Adrenal gland (tissue), 19 donors: Measurements from ENCODE around the gene P3H3. TPM values are rescaled to one million over a fixed set of nuclear protein-coding genes. Genes with fewer than 3 reads are reported as not detected.

Experiments
- DNase-seq, 7 donors: peaks; one replicate each; pipeline ENCODE4 v3.0.0-alpha.2; 2019 to 2020
- H3K27ac ChIP-seq, 5 donors: fragments of 200-600 bp; sonication (generic) in 4 of 5; 1 replicate in 3 of 5; 2 replicates in 2 of 5; pipeline versions ENCODE4 v1.5.1 to v1.8.0; 2016 to 2020; ENCODE audit warnings: mild to moderate bottlenecking in 1 of 5
- H3K27me3 ChIP-seq: fragments of 200-600 bp; 2 replicates; pipeline ENCODE4 v1.8.0; 2021
- H3K36me3 ChIP-seq, 2 donors: fragments of 200-600 bp; replicated peaks in 1 of 2; 1 replicate in 1 of 2; 2 replicates in 1 of 2; pipeline versions ENCODE4 v1.5.1 to v1.8.0; 2018 to 2022
- H3K4me1 ChIP-seq, 2 donors: fragments of 200-600 bp; replicated peaks in 1 of 2; 1 replicate in 1 of 2; 2 replicates in 1 of 2; pipeline versions ENCODE4 v1.5.1 to v1.8.0; 2018 to 2021
- H3K4me3 ChIP-seq, 4 donors: fragments of 200-600 bp; sonication (generic) in 3 of 4; one replicate each; pipeline ENCODE4 v1.5.1; 2016 to 2018
- H3K9me3 ChIP-seq, 3 donors: fragments of 200-600 bp; sonication (generic) in 1 of 3; replicated peaks in 1 of 3; 1 replicate in 2 of 3; 2 replicates in 1 of 3; pipeline versions ENCODE4 v1.5.1 to v1.8.0; 2016 to 2021
- CTCF ChIP-seq, 6 experiments: fragments of 450-650 bp in 4 of 6; fragments of 200-600 bp in 2 of 6; sonication (generic) in 1 of 6; IDR thresholded peaks; 1 replicate in 5 of 6; 2 replicates in 1 of 6; pipeline versions ENCODE4 v1.5.1 to v1.8.0; 2016 to 2021; ENCODE audit warnings: antibody characterized with exemption in 6 of 6, mild to moderate bottlenecking in 2 of 6, moderate library complexity in 1 of 6
- POLR2A ChIP-seq, 2 donors: fragments of 450-650 bp; IDR thresholded peaks; one replicate each; pipeline ENCODE4 v1.6.1; 2017; ENCODE audit warnings: antibody characterized with exemption in 2 of 2, mild to moderate bottlenecking in 2 of 2, moderate library complexity in 1 of 2
- WGBS, 4 donors: extraction: QIAGEN DNeasy Blood & Tissue Kit in 2 of 4; methylation state at CpG; one replicate each; pipeline versions ENCODE4 v1.1.5 to v1.1.7; 2013 to 2017; 5-methylcytosine and 5-hydroxymethylcytosine counted together
- intact Hi-C, 2 donors: fragments of 100-400 bp; cut with DNase I; formaldehyde crosslinking; loops; one replicate each; pipeline versions ENCODE4 v1.14.1 to v1.15.0; 2022 to 2023
- long read RNA-seq, 10 donors: library from polyadenylated mRNA in 3 of 10; unstranded in 2 of 10; stranded (forward) in 1 of 10; transcript quantifications; one replicate each; pipeline ENCODE4 v2.0.0 and lab custom pipeline, GENCODE V29; 2021 to 2026
- polyA plus RNA-seq, 3 donors: library from polyadenylated mRNA; stranded (reverse); fragments of 200-250 nt in 2 of 3; fragments of 350-450 nt in 1 of 3; fragmentation: Illumina TruSeq in 1 of 3; extraction: RNeasy Lipid Tissue Mini Kit (QIAGEN cat#74804) in 1 of 3; gene quantifications; one replicate each; pipeline ENCODE4 v1.2.3, GENCODE V29; 2013 to 2014
- total RNA-seq, 9 donors: library from RNA; depleted of rRNA in 4 of 9; stranded (reverse); fragments of >200 nt in 4 of 9; fragments of 120-200 nt in 1 of 9; fragmentation: NEBNext Ultra II Directional in 1 of 9; extraction: Animal tissue kit (Norgen Biotek cat#: 25700) in 1 of 9; gene quantifications; one replicate each; pipeline versions ENCODE4 v1.1.0 to v1.2.4, GENCODE V29; 2013 to 2023
- donor health status: healthy with polysubstance abuse.
- donor health status: Bipolar disorder and iron deficiency.
- donor health status: DM: yes; HTN: yes; CAD: no.
- donor health status: DM: no; HTN: no; CAD: no.
- donor health status: DM: no; HTN: no; CAD: no.
- donor health status: DM: yes; HTN: yes; CAD: no.

The P3H3 gene
- 10 to 100 TPM in 7 of 9 donors, 1 to 10 TPM in 2; 2.6 to 23.6 (median 14.6) TPM for total RNA-seq
- 10 to 100 TPM in 2 of 3 donors, 1 to 10 TPM in 1; 3.7 to 58.1 (median 51.0) TPM for polyA plus RNA-seq
- long read RNA-seq, donor 1 = 0 reads
- long read RNA-seq, donor 2 = 0 reads
- long read RNA-seq, donor 3 = 0 reads
- long read RNA-seq, donor 4 = 0 reads
- long read RNA-seq, donor 5, transcript P3H3-201 (15 exons, 2,632 nt) = major isoform, 25 of 36 reads
- long read RNA-seq, donor 5, partial matches to known transcripts = 5 of 36 reads
- long read RNA-seq, donor 5, other reads (novel, unspliced or antisense) = 6 of 36 reads
- long read RNA-seq, donor 6, partial matches to known transcripts = 3 of 3 reads
- long read RNA-seq, donor 6, other reads (novel, unspliced or antisense) = 0 of 3 reads
- long read RNA-seq, donor 7 = 0 reads
- long read RNA-seq, donor 8 = 0 reads
- long read RNA-seq, donor 9 = 0 reads
- long read RNA-seq, donor 10 = 0 reads

DNA sequence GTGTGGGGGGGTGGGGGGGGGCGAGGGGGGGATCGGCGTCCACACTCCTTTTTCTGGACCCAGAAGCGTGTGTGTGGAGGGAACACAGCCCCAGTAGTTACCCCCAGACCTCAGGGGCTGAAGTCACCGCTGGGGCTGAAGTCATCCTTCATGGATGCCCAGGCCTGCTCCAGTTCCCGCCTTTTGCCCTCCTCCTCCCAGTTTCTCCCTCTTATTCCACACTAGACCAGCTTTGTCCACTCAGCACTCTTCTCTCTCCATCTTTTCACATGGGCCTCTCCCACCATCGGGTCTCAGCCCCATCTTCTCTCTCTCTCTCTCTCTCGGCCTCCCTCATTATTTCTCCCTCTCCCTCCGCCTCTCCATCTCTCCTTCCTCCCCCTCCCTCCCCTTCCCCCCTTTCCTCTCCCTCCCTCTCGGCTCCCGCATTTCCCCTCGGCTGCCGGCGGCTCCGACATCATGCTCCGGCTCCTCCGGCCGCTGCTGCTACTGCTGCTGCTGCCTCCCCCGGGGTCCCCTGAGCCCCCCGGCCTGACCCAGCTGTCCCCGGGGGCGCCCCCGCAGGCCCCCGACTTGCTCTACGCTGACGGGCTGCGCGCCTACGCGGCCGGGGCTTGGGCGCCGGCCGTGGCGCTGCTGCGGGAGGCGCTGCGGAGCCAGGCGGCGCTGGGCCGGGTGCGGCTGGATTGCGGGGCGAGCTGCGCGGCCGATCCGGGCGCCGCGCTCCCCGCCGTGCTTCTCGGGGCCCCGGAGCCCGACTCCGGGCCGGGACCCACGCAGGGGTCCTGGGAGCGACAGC, at the start of gene P3H3:
TSS of gene P3H3 (plus strand) at position 426 of the 799 bp plus-strand sequence. CDS start at position 460, 34 bp downstream.
- TF ChIP-seq POLR2A (IDR thresholded peaks at IDR 0.05) (peak in 1 of 2 donors; percentile 22), CTCF (IDR thresholded peaks at IDR 0.05) (peak in 1 of 6 experiments; percentile 1)
- intact Hi-C loops = loop anchor here in 1 of 2 donors (10.0 kb wide), 1 partner anchor 83 kb away; no protein-coding TSS in a partner anchor
- H3K9me3 ChIP-seq = no peaks in the 10 kb centered on the region
- H3K27me3 ChIP-seq = peaks cover 3% of the 10 kb centered on the region
- peak in 1 of 7 donors; percentile 67 for DNase-seq
- H3K27ac ChIP-seq = peak within 1 kb of the TSS in 3 of 5 donors; percentile 16 to 82 (median 75)
- H3K36me3 ChIP-seq = peaks cover 0 to 3% of the 10 kb centered on the region in 2 donors
- H3K4me3 ChIP-seq = peak within 1 kb of the TSS in 2 of 4 donors; percentile 49 to 78
- peaks cover 0 to 10% of the 10 kb centered on the region in 2 donors for H3K4me1 ChIP-seq
- 1 to 2% (median 1%) methylated on average over 13 to 59 of the region's 60 CpGs for WGBS, 4 donors

- Histone ChIP-seq H3K27me3 (no peaks in the 10 kb centered on the region), H3K4me3 (peak overlapping the region in 2 of 4 donors; percentile 4 to 44), H3K9me3 (no peaks in the 10 kb centered on the region), H3K36me3 (no peaks in the 10 kb centered on the region), H3K27ac (peak overlapping the region in 4 of 5 donors; percentile 3 to 84 (median 48)), H3K4me1 (peaks cover 7 to 13% of the 10 kb centered on the region in 2 donors)
- peak in 1 of 2 donors; percentile 59 for TF ChIP-seq POLR2A (IDR thresholded peaks at IDR 0.05)
- TF ChIP-seq CTCF (IDR thresholded peaks at IDR 0.05) = peak; percentile 88 to 99 (median 98)
- intact Hi-C loops = loop anchor here in 1 of 2 donors (5.0 kb wide), 1 partner anchor 42 kb away; no protein-coding TSS in a partner anchor
- 2 to 4% (median 4%) methylated on average over 14 to 35 of the region's 35 CpGs for WGBS, 4 donors
- peak; percentile 95 to 98 (median 97) for DNase-seq
Observed at GRCh38 chr12:6778574-6779550, 49.3 kb upstream of the P3H3 start.

GRCh38 chr12:6779708-6780432, 48.3 kb upstream of the P3H3 start:
- H3K27me3 ChIP-seq = no peaks in the 10 kb centered on the region
- H3K36me3 ChIP-seq = no peaks in the 10 kb centered on the region
- TF ChIP-seq CTCF (IDR thresholded peaks at IDR 0.05) (no peak), POLR2A (IDR thresholded peaks at IDR 0.05) (no peak)
- intact Hi-C loops = loop anchor here (2.0 to 5.0 kb wide), 3 partner anchors 27 to 43 kb away; partner anchors contain the start of gene MLF2 (in 1 of the 2)
- no peak overlapping the region for H3K27ac ChIP-seq
- no peak for DNase-seq
- 74 to 85% (median 81%) methylated on average over 6 of the region's 6 CpGs for WGBS, 4 donors
- no peak overlapping the region for H3K4me3 ChIP-seq
- peaks cover 7 to 13% of the 10 kb centered on the region in 2 donors for H3K4me1 ChIP-seq
- no peaks in the 10 kb centered on the region for H3K9me3 ChIP-seq
